Activated CD8-positive, alpha-beta memory T cell treated with anti-CD3 and anti-CD28 coated beads for 48 hours (primary cell): ENCODE measurements around the gene MEIS2.

Experiments used
- DNase-seq, 3 experiments: peaks; one replicate each; pipeline ENCODE4 v3.0.0-alpha.2; 2020; ENCODE audit warnings: low read depth in 2 of 3, low spot score in 2 of 3

Gene MEIS2

DNA sequence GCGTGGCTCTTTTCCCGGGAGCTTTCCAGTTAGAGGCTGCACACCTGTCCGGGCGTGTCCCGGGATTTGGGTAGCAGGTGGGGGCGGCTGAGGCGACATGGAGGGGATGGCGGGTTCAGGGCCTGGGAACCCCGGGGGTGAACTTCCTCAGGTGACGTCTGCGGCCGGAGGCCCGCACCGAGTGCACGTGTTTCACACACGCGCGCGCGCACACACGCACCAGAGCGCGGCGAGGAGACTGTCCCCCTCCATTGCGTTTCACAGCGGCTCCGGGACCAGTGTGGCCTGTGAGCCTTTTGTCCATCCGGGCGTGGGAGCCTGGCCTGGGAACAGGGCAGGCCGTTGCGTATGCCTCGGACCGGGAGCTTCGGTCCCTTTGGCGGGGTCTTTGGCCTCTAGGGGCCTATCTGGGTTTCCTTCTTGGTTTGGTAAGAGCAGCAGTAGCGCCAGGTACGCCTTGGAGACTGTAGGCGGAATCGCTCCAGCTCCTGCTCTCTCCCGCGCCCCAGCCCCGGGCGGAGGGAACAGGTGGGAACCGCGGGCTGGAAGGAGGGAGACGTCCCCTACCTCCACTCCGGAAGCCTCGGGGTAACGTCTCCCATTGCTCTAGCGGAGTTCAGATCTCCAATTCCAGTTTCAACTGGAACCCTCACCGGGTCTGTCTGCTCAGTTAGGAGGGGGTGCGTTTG is 220.0 kb downstream of the MEIS2 start:
- no peak for DNase-seq

DNA sequence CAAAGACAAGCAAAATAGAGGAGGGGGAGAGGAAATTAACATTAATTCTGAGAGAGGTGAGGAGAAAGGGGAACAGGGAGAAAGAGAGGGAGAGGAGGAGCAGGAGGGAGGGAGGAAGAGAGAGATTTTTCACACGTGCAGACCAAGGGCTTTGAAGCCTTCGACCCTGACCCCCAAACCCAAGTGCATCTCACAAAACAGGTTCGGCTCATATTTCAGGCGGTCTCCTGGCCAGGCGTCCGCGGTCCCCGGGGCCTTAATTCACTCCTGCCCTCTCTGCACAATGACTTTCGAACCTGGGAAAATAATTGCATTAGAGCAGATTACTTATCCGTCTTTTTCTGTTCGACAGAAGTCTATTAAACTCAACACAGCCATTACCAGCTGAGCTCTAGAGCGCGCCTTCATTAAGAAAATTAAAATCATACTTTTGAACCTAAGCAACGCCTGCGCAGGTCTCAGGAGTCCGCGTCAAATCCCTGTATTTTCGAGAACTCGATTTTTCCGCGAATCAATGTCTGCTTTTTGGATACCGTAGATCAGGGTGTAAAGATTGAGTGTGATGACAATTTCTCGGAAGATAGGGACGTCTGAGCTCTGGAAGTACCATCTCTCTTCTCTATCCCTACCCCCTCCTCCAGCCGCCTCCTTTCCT is 220.7 kb downstream of the MEIS2 start:
- no peak for DNase-seq

DNA sequence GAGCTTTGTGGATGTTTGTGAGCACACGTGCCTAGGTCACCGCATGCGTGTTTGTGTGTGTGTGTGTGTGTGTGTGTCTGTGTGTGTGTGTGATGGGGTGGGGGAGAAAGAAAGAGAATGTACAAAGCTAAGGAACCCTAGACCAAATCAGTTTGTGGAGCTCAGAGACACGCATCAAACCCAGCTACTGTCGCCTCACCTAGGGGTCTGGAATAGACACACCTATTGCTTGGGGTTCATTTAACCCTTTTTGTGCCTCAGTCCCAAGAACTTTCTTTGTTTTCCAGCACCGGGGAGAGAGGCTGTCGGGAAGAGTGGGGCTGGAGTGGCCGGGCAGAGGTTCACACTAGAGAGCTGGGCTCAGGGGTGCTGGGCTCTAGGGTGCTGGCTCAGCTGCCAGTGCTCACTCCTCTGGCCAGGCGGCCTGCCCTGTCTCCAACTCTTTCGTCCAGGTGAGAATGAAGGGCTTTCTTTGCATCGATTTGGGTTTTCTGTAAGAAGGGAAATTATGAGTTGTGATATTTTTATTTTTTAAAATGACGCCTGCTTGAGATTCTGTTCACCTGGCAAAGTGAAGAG is 221.6 kb downstream of the MEIS2 start:
- no peak for DNase-seq

DNA sequence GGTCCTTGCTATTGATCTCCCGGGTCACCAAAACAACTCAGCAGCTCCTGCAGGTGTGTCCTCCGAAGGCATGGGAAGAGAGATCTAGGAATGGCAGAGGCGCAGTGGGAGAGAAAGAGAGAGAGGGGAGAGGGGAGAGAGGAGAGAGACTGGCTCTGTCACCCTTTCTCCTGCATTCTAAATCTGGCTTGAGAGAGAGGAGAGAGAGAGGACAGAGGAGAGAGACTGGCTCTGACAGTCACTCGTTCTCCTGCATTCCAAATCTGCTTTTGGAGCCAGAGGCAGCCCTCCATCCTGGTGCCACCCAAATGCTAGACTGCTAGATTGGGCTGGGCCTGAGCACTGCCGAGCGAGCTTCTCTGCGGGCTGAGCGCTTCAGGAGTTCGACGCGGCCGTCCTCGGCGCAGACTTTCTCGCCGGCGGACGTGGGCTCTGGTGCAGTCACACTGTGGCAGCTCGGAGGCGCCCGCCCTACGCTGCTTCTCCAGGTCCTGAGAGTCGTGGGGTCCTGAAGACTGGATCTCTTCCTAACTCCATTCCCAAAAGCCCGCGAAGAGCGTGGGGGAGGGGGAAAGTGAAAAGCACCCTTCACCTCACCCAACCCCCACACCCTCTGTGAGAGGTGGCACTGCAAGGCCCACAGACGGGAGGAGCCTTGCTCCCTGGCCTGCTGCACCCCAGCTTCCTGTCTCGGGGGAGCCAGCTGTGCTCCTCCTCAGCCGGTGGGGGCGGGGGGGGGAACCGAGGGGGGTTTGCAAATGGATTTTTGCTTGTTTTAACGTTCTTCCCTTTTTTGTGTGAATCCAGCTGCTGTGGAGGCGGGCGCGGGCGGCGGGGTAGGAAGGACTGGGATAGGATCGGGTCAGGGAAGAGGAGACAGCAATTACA is 222.3 kb downstream of the MEIS2 start:
- no peak for DNase-seq

GRCh38 chr15:36877294-36877693 is 223.1 kb downstream of the MEIS2 start:
- no peak for DNase-seq

DNA sequence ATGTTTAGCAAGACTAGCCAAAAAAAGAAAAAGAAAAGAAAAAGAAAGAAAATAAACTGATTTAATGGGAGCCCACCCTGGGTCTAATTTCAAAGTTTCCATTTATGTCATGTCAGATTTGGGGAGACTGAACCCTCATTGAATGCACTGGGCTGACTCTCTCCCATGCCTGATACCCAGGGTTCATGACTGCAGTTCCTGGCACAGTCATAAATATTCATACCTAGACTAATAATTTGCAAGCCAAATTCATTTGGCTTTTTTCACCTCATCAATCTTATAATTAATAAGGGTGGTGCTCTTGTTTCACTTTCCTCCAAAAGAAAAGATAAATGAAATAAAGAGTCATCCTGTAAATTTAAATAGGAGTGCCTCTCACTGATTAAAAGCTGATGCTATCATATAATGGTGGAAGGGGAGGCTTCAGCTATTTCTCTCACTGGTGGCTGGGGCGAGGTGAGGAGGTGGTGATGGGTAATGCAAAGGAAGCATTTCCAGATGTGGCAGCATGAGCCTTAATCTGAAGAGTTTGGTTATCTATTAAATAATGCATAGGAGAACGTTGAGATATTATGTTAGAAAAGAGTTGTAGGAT is 224.5 kb downstream of the MEIS2 start:
- DNase-seq: no peak

DNA sequence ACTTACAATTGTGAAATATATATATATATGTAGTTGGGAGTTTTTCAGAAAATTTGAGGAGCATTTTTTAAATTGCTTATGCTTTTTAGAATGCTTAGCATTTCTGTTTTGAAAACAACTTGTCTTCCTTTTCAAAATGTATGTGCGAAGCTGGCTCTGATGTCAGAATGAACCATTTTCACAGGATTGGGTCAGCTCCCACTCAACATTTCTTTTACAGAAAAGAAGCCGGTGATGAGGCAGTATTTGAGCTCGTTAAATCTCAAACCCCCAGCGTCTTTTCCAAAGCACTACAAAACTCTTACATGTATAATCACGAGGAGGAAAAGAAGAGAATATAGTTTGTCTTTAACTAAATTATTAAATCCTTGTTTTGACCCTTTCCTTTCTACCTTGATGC is 225.4 kb downstream of the MEIS2 start:
- DNase-seq: no peak

- no peak for DNase-seq
These were observed 232.9 kb downstream of the MEIS2 start for GRCh38 chr15:36867436-36867835.

DNA sequence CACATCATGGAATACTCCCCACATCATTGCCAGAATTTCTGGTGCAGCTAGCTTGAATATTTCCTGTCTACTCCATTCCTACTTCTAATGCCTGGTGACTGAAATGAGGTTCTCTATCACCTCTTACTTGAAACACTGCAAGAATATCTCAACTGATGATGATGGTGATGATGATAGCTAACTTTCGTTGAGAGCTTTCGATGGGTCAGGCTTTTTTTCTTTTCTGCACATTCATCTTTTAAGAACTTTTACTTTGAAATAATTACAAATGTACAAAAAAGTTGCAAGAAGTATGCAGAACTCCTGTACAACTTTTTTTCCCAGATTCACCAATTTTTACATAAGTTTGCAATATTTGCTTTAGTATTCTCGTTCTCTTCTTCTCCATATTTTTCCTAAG is 233.5 kb downstream of the MEIS2 start:
- no peak for DNase-seq

- DNase-seq: no peak
These were observed 236.8 kb downstream of the MEIS2 start for GRCh38 chr15:36863570-36863969.

GRCh38 chr15:36860792-36861191 is 239.6 kb downstream of the MEIS2 start:
- DNase-seq: no peak

- DNase-seq: no peak
These were observed 241.9 kb downstream of the MEIS2 start for GRCh38 chr15:36858423-36858822.

DNA sequence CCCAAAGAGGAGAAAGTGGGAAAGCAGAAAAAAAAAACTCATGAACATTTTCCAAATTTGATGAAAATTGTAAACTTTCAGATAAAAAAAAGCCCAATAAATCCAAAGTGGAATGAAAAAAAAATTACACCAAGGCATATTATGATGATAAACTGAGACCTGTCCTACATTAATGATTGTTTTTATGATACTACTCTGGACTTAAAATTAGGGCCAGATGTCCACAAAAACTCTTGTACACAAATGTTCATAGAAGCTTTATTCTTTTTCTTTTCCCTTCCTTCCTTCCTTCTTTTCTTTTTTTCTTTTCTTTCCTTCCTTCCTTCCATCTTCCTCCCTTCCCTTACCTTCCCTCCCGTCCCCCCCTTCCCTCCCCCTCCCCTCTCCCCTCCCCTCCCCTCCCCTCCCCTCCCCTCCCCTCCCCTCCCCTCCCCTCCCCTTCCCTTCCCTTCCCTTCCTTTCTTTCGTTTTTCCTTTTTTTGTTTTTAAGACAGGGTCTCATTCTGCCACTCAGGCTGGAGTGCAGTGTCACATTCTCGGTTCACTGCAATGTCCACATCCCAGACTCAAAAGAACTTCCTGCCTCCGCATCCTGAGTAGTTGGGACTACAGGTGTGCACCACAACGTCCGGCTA is 243.9 kb downstream of the MEIS2 start:
- DNase-seq: no peak

GRCh38 chr15:36850864-36851263 is 249.5 kb downstream of the MEIS2 start:
- DNase-seq: no peak

DNA sequence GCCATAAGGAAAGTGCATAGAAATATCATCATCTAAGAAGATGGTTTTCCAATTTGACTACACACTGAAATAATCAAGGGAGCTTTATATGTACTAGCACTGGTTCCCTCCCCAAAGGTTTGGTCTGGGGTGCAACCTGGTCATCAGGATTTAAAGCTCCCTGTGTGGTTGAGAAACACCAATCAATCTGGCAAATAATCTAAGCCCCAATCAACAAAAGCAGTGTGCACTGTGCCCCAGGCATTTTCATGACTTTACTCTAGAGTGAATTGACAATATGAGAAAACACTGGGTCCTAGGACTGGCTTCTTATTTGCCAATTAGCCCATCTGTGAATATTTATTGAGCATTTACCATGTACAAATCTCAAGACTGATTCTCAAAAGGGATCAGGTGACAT is 255.1 kb downstream of the MEIS2 start:
- DNase-seq: no peak

GRCh38 chr15:36844534-36844998 is 255.8 kb downstream of the MEIS2 start:
- no peak for DNase-seq

- no peak for DNase-seq
These were observed 256.5 kb downstream of the MEIS2 start for GRCh38 chr15:36843822-36844221.

- DNase-seq: no peak
These were observed 259.2 kb downstream of the MEIS2 start for GRCh38 chr15:36841193-36841592.
